Ishikawa (cell line): ENCODE measurements around the gene DHODH.

Source experiments
- CEBPB ChIP-seq: IDR thresholded peaks from 2 replicates; pipeline ENCODE4 v1.6.1; 2012
- CREB1 ChIP-seq: IDR thresholded peaks from 2 replicates; pipeline ENCODE4 v1.6.1; 2012; ENCODE audit warnings: low read depth
- EGR1 ChIP-seq: IDR thresholded peaks from 2 replicates; pipeline ENCODE4 v1.6.1; 2012
- EP300 ChIP-seq: IDR thresholded peaks from 2 replicates; pipeline ENCODE4 v1.6.1; 2012; ENCODE audit warnings: borderline replicate concordance
- FOXM1 ChIP-seq: IDR thresholded peaks from 2 replicates; pipeline ENCODE4 v1.6.1; 2012; ENCODE audit warnings: low read depth, borderline replicate concordance
- NFIC ChIP-seq: IDR thresholded peaks from 2 replicates; pipeline ENCODE4 v1.6.1; 2012
- RAD21 ChIP-seq: IDR thresholded peaks from 2 replicates; pipeline ENCODE4 v1.6.1; 2012; ENCODE audit warnings: low read depth
- TAF1 ChIP-seq: IDR thresholded peaks from 2 replicates; pipeline ENCODE4 v1.6.1; 2012; ENCODE audit warnings: low read depth, mild to moderate bottlenecking
- TCF12 ChIP-seq: IDR thresholded peaks from 2 replicates; pipeline ENCODE4 v1.6.1; 2012; ENCODE audit warnings: low read depth
- USF1 ChIP-seq: IDR thresholded peaks from 2 replicates; pipeline ENCODE4 v1.6.1; 2012
- YY1 ChIP-seq: IDR thresholded peaks from 2 replicates; pipeline ENCODE4 v1.6.1; 2012; ENCODE audit warnings: low read depth
- ZBTB7A ChIP-seq: IDR thresholded peaks from 2 replicates; pipeline ENCODE4 v1.6.1; 2012; ENCODE audit warnings: low read depth
- TF ChIP-seq, protein P1 (sequence below): IDR thresholded peaks from 2 replicates; pipeline ENCODE4 v1.6.1; 2012; ENCODE audit warnings: low read depth, mild to moderate bottlenecking
- TF ChIP-seq, protein P2 (sequence below): IDR thresholded peaks from 2 replicates; pipeline ENCODE4 v1.6.1; 2012

- TF ChIP-seq NFIC (no peak), CREB1 (no peak), TCF12 (no peak), RAD21 (no peak), CEBPB (no peak), EP300 (no peak), YY1 (no peak), ZBTB7A (no peak), TAF1 (no peak), EGR1 (no peak), FOXM1 (no peak), USF1 (no peak)
- TF ChIP-seq, protein P1, sequence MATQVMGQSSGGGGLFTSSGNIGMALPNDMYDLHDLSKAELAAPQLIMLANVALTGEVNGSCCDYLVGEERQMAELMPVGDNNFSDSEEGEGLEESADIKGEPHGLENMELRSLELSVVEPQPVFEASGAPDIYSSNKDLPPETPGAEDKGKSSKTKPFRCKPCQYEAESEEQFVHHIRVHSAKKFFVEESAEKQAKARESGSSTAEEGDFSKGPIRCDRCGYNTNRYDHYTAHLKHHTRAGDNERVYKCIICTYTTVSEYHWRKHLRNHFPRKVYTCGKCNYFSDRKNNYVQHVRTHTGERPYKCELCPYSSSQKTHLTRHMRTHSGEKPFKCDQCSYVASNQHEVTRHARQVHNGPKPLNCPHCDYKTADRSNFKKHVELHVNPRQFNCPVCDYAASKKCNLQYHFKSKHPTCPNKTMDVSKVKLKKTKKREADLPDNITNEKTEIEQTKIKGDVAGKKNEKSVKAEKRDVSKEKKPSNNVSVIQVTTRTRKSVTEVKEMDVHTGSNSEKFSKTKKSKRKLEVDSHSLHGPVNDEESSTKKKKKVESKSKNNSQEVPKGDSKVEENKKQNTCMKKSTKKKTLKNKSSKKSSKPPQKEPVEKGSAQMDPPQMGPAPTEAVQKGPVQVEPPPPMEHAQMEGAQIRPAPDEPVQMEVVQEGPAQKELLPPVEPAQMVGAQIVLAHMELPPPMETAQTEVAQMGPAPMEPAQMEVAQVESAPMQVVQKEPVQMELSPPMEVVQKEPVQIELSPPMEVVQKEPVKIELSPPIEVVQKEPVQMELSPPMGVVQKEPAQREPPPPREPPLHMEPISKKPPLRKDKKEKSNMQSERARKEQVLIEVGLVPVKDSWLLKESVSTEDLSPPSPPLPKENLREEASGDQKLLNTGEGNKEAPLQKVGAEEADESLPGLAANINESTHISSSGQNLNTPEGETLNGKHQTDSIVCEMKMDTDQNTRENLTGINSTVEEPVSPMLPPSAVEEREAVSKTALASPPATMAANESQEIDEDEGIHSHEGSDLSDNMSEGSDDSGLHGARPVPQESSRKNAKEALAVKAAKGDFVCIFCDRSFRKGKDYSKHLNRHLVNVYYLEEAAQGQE = no peak
- TF ChIP-seq, protein P2, sequence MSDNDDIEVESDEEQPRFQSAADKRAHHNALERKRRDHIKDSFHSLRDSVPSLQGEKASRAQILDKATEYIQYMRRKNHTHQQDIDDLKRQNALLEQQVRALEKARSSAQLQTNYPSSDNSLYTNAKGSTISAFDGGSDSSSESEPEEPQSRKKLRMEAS = no peak
Measured at GRCh38 chr16:72024862-72025382, 16.4 kb downstream of the DHODH start.
